Right atrium auricular region (tissue), 2 donors: ENCODE measurements around the gene PRAC2. TPM values are rescaled to one million over a fixed set of nuclear protein-coding genes. Genes with fewer than 3 reads are reported as not detected.

Source experiments
- DNase-seq: peaks from one replicate; pipeline ENCODE4 v3.0.0-alpha.2; 2019; ENCODE audit warnings: low spot score
- H3K27ac ChIP-seq, 2 donors: fragments of 200-600 bp; sonication (generic); 1 replicate in 1 of 2; 2 replicates in 1 of 2; pipeline ENCODE4 v1.5.1; 2016 to 2019
- H3K27me3 ChIP-seq, 2 donors: fragments of 200-600 bp; sonication (generic); one replicate each; pipeline versions ENCODE4 v1.5.1 to v1.6.0; 2017 to 2019
- H3K36me3 ChIP-seq: fragments of 200-600 bp; sonication (generic); one replicate; pipeline ENCODE4 v1.5.1; 2016
- H3K4me1 ChIP-seq, 2 donors: fragments of 200-600 bp; sonication (generic); one replicate each; pipeline versions ENCODE4 v1.5.1 to v1.6.0; 2017 to 2019
- H3K4me3 ChIP-seq, 2 donors: fragments of 200-600 bp; sonication (generic); 1 replicate in 1 of 2; 2 replicates in 1 of 2; pipeline ENCODE4 v1.5.1; 2017 to 2019; ENCODE audit warnings: mild to moderate bottlenecking in 1 of 2, moderate library complexity in 1 of 2
- H3K9me3 ChIP-seq, 2 donors: fragments of 200-600 bp; sonication (generic); one replicate each; pipeline ENCODE4 v1.5.1; 2019
- total RNA-seq, 2 donors: library from RNA; depleted of rRNA; stranded (reverse); fragments of >200 nt; gene quantifications; one replicate each; pipeline ENCODE4 v1.1.0, GENCODE V29; 2016
- TF ChIP-seq, protein P1 (sequence below), 2 donors: fragments of 200-600 bp; sonication (generic); IDR thresholded peaks; one replicate each; pipeline ENCODE4 v1.5.1; 2019; ENCODE audit warnings: antibody characterized with exemption in 2 of 2

PRAC2 gene
- total RNA-seq, 2 donors from 2014 or later: not detected

GRCh38 chr17:48756830-48757251 is 33.9 kb downstream of the PRAC2 start:
- no peak for DNase-seq
- H3K4me1 ChIP-seq: peaks cover 0 to 20% of the 10 kb centered on the region in 2 donors
- peaks cover 28 to 43% of the 10 kb centered on the region in 2 donors for H3K27me3 ChIP-seq
- no peak overlapping the region for H3K27ac ChIP-seq
- no peaks in the 10 kb centered on the region for H3K9me3 ChIP-seq
- TF ChIP-seq, protein P1, sequence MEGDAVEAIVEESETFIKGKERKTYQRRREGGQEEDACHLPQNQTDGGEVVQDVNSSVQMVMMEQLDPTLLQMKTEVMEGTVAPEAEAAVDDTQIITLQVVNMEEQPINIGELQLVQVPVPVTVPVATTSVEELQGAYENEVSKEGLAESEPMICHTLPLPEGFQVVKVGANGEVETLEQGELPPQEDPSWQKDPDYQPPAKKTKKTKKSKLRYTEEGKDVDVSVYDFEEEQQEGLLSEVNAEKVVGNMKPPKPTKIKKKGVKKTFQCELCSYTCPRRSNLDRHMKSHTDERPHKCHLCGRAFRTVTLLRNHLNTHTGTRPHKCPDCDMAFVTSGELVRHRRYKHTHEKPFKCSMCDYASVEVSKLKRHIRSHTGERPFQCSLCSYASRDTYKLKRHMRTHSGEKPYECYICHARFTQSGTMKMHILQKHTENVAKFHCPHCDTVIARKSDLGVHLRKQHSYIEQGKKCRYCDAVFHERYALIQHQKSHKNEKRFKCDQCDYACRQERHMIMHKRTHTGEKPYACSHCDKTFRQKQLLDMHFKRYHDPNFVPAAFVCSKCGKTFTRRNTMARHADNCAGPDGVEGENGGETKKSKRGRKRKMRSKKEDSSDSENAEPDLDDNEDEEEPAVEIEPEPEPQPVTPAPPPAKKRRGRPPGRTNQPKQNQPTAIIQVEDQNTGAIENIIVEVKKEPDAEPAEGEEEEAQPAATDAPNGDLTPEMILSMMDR (IDR thresholded peaks at IDR 0.05): no peak
- no peaks in the 10 kb centered on the region for H3K36me3 ChIP-seq
- H3K4me3 ChIP-seq: no peak overlapping the region

GRCh38 chr17:48757524-48757961 is 34.6 kb downstream of the PRAC2 start:
- Histone ChIP-seq H3K27me3 (peaks cover 26 to 37% of the 10 kb centered on the region in 2 donors), H3K4me1 (peaks cover 0 to 20% of the 10 kb centered on the region in 2 donors), H3K36me3 (no peaks in the 10 kb centered on the region), H3K9me3 (no peaks in the 10 kb centered on the region), H3K27ac (no peak overlapping the region), H3K4me3 (no peak overlapping the region)
- DNase-seq: no peak
- TF ChIP-seq, protein P1 (IDR thresholded peaks at IDR 0.05): no peak

DNA sequence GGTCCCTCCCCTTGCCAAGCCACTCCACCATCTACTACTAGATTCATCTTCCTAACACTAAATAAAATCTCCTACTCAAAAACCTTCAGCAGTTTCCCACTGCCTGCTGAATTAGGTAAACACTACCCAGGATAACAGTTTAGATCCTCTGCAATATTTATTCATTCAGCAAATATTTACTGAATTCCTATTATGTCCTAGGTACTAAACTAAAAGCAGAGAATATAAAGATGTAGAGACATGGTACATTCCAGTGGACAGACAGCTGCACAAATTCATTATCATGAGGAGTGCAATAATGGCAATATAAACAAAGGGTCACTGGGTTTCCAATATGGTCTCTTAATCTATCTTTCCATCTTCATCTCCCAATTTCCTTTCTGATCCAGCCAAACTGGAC is 36.3 kb downstream of the PRAC2 start:
- TF ChIP-seq, protein P1 (IDR thresholded peaks at IDR 0.05): no peak
- peaks cover 0 to 12% of the 10 kb centered on the region in 2 donors for H3K4me1 ChIP-seq
- no peaks in the 10 kb centered on the region for H3K36me3 ChIP-seq
- no peak overlapping the region for H3K27ac ChIP-seq
- no peak overlapping the region for H3K4me3 ChIP-seq
- H3K9me3 ChIP-seq: no peaks in the 10 kb centered on the region
- H3K27me3 ChIP-seq: peaks cover 13 to 21% of the 10 kb centered on the region in 2 donors
- no peak for DNase-seq

DNA sequence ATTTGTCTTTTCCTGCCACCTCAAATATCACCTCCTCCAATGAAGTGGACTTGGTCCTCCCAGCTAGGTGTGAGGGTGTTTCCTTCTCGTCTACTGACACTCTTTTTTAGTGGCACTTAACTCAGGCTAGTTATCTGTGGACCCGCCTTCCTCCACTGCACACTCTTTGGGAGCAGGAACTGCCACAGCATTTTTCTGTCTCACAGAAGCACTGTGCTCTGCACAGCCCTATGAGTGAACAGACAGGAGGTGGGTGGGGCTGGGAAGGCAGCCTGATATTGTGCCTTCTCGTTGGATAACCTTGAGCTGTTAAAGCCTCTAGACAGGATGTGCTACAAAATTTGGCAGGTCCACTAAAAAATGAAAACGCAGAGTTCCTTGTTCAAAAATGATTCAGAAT is 37.4 kb downstream of the PRAC2 start:
- H3K4me1 ChIP-seq: peaks cover 0 to 1% of the 10 kb centered on the region in 2 donors
- DNase-seq: no peak
- TF ChIP-seq, protein P1 (IDR thresholded peaks at IDR 0.05): no peak
- H3K27ac ChIP-seq: no peak overlapping the region
- no peak overlapping the region for H3K4me3 ChIP-seq
- peaks cover 3 to 10% of the 10 kb centered on the region in 2 donors for H3K27me3 ChIP-seq
- no peaks in the 10 kb centered on the region for H3K9me3 ChIP-seq
- no peaks in the 10 kb centered on the region for H3K36me3 ChIP-seq

GRCh38 chr17:48761114-48761513 is 38.1 kb downstream of the PRAC2 start:
- TF ChIP-seq, protein P1 (IDR thresholded peaks at IDR 0.05): no peak
- Histone ChIP-seq H3K9me3 (no peaks in the 10 kb centered on the region), H3K27me3 (peaks cover 0 to 3% of the 10 kb centered on the region in 2 donors), H3K4me1 (no peaks in the 10 kb centered on the region), H3K27ac (no peak overlapping the region), H3K4me3 (no peak overlapping the region), H3K36me3 (no peaks in the 10 kb centered on the region)
- DNase-seq: no peak

DNA sequence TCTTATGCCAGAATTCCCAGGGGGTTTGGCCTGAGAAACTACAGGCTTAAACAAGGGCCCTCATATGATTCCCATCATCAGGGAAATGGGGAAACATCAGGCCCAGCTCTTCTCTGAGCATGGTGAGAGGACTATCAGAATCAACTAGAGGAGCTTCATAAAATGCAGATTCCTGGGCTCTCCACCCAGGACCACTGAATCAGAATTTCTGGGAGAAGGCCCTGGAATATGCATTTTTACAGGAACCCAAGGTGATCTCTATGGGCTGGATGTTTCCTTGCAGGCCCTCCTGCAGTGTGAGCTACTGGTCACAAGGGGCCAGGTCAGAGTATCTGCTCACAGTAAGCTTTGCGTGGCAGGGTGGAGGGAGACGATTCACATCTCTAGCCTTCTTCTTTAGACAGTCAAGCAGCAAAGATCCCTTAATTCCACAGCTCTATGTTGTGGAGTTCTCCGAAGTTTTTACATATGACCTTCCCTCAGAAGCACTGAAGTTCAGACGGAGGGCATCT is 44.3 kb downstream of the PRAC2 start:
- Histone ChIP-seq H3K4me3 (no peak overlapping the region), H3K4me1 (no peaks in the 10 kb centered on the region), H3K9me3 (no peaks in the 10 kb centered on the region), H3K36me3 (no peaks in the 10 kb centered on the region), H3K27ac (no peak overlapping the region), H3K27me3 (no peaks in the 10 kb centered on the region)
- no peak for DNase-seq
- TF ChIP-seq, protein P1 (IDR thresholded peaks at IDR 0.05): no peak
